HFF-Myc (cell line): ENCODE measurements around the gene DNAH7.

Source experiments
- DNase-seq: peaks from one replicate; pipeline ENCODE4 v3.0.0-alpha.2; 2011; ENCODE audit warnings: low read depth; ENCODE audit errors: extremely low read depth
- H3K4me3 ChIP-seq: replicated peaks from 2 replicates; pipeline ENCODE4 v1.5.1; 2011; ENCODE audit warnings: low read depth, mild to moderate bottlenecking, control low read depth, low read length
- CTCF ChIP-seq: IDR thresholded peaks from 2 replicates; pipeline ENCODE4 v1.5.1; 2012; ENCODE audit warnings: mild to moderate bottlenecking, low read depth, low read length, control low read depth; ENCODE audit errors: missing control alignments

Gene DNAH7

GRCh38 chr2:195810340-195811098 is 258.1 kb downstream of the DNAH7 start:
- no peak for DNase-seq
- H3K4me3 ChIP-seq = no peak overlapping the region

GRCh38 chr2:195808189-195808588 is 260.4 kb downstream of the DNAH7 start:
- DNase-seq = no peak
- H3K4me3 ChIP-seq = no peak overlapping the region
- TF ChIP-seq CTCF = no peak

More at GRCh38 chr2:195810340-195811098, 258.1 kb downstream of the DNAH7 start:
- TF ChIP-seq CTCF = no peak

GRCh38 chr2:195805283-195805976 is 263.2 kb downstream of the DNAH7 start:
- no peak for TF ChIP-seq CTCF
- H3K4me3 ChIP-seq = no peak overlapping the region
- no peak for DNase-seq

- no peak overlapping the region for H3K4me3 ChIP-seq
- TF ChIP-seq CTCF = no peak
- DNase-seq = no peak
Measured at GRCh38 chr2:195795879-195796278, 272.8 kb downstream of the DNAH7 start.

- no peak overlapping the region for H3K4me3 ChIP-seq
- no peak for TF ChIP-seq CTCF
- no peak for DNase-seq
Measured at GRCh38 chr2:195793881-195794280, 274.8 kb downstream of the DNAH7 start.

GRCh38 chr2:195782156-195782555 is 286.5 kb downstream of the DNAH7 start:
- DNase-seq = no peak
- no peak for TF ChIP-seq CTCF

More at GRCh38 chr2:195782156-195782555, 286.5 kb downstream of the DNAH7 start:
- no peak overlapping the region for H3K4me3 ChIP-seq
